Loucy (cell line): ENCODE results near the gene OR1Q1.

Experiments
- H2AFZ ChIP-seq: fragments of 200-600 bp; sonication (generic); 2 replicates; pipeline ENCODE4 v1.6.0; 2016; ENCODE audit warnings: antibody characterized with exemption, mild to moderate bottlenecking, low read length, moderate library complexity
- H3F3A ChIP-seq: fragments of 200-600 bp; 2 replicates; pipeline ENCODE4 v1.6.0; 2016; ENCODE audit warnings: antibody characterized with exemption, low read depth, mild to moderate bottlenecking
- H3K27me3 ChIP-seq: fragments of 200-600 bp; sonication (generic); 2 replicates; pipeline ENCODE4 v1.6.1; 2014; ENCODE audit warnings: low read length, mild to moderate bottlenecking; ENCODE audit not compliant: insufficient read depth, poor library complexity, severe bottlenecking
- H3K36me3 ChIP-seq: fragments of 200-600 bp; sonication (generic); 2 replicates; pipeline ENCODE4 v1.6.1; 2016; ENCODE audit warnings: low read length; ENCODE audit not compliant: insufficient read depth
- H3K4me1 ChIP-seq: fragments of 200-600 bp; sonication (generic); 2 replicates; pipeline ENCODE4 v1.5.1; 2014; ENCODE audit warnings: low read length, mild to moderate bottlenecking; ENCODE audit not compliant: insufficient read depth, poor library complexity, severe bottlenecking
- H3K4me2 ChIP-seq: fragments of 200-600 bp; sonication (generic); 2 replicates; pipeline ENCODE4 v1.6.0; 2014; ENCODE audit warnings: antibody characterized with exemption, low read length, low read depth, mild to moderate bottlenecking; ENCODE audit not compliant: poor library complexity, severe bottlenecking
- H3K4me3 ChIP-seq: fragments of 200-600 bp; sonication (generic); 2 replicates; pipeline ENCODE4 v1.5.1; 2014; ENCODE audit warnings: low read length, mild to moderate bottlenecking, mixed read lengths; ENCODE audit not compliant: poor library complexity, severe bottlenecking
- H3K79me2 ChIP-seq: fragments of 200-600 bp; sonication (generic); 2 replicates; pipeline ENCODE4 v1.6.1; 2014; ENCODE audit warnings: low read length; ENCODE audit not compliant: insufficient read depth
- H3K9ac ChIP-seq: fragments of 200-600 bp; sonication (generic); 2 replicates; pipeline ENCODE4 v1.6.0; 2014; ENCODE audit warnings: mild to moderate bottlenecking, low read depth, low read length, moderate library complexity; ENCODE audit not compliant: poor library complexity, severe bottlenecking
- H3K9me2 ChIP-seq: fragments of 200-600 bp; sonication (generic); replicated peaks from 2 replicates; pipeline ENCODE4 v1.6.1; 2016; ENCODE audit warnings: low read depth, low read length, mixed read lengths
- H3K9me3 ChIP-seq: fragments of 200-600 bp; sonication (generic); 2 replicates; pipeline ENCODE4 v1.6.1; 2014; ENCODE audit warnings: mild to moderate bottlenecking, antibody characterized with exemption, low read length, low read depth; ENCODE audit not compliant: insufficient read depth
- H4K20me1 ChIP-seq: fragments of 200-600 bp; sonication (generic); 2 replicates; pipeline ENCODE4 v1.6.0; 2014; ENCODE audit warnings: antibody characterized with exemption, low read length, mild to moderate bottlenecking; ENCODE audit not compliant: insufficient read depth, poor library complexity, severe bottlenecking
- CTCF ChIP-seq: fragments of 200-600 bp; sonication (generic); conservative IDR thresholded peaks from 2 replicates; pipeline ENCODE4 v1.5.1; 2014; ENCODE audit warnings: mild to moderate bottlenecking, antibody characterized with exemption, low read length
- EZH2phosphoT487 ChIP-seq: fragments of 200-600 bp; IDR thresholded peaks from 2 replicates; pipeline ENCODE4 v1.6.1; 2018; ENCODE audit warnings: antibody characterized with exemption, mild to moderate bottlenecking, moderate library complexity, borderline replicate concordance

OR1Q1 gene

DNA sequence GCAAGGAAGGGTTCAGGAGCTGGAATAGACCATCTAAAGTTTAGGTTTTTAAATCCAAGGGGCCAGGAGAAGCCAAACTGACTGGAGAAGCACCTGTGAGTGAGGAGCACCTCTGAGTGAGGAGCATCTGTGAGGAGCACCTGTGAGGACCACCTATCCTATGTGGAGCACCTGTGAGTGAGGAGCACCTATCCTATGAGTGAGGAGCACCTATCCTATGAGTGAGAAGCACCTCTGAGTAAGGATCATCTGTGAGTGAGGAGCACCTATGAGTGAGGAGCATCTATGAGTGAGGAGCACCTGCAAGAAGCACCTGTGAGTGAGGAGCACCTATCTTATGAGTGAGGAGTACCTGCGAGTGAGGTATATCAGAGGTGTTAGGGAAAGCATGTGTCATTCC lies 8.0 kb upstream of the OR1Q1 start:
- Histone ChIP-seq H3K9ac (no peak overlapping the region), H3K9me2 (no peaks in the 10 kb centered on the region), H3K27me3 (no peaks in the 10 kb centered on the region), H3K9me3 (no peaks in the 10 kb centered on the region), H3K4me2 (no peak overlapping the region), H2AFZ (no peak overlapping the region), H3K79me2 (no peaks in the 10 kb centered on the region), H3K36me3 (no peaks in the 10 kb centered on the region), H3K4me1 (no peaks in the 10 kb centered on the region), H4K20me1 (no peaks in the 10 kb centered on the region), H3F3A (no peaks in the 10 kb centered on the region), H3K4me3 (no peak overlapping the region)
- no peak for TF ChIP-seq EZH2phosphoT487
- TF ChIP-seq CTCF, result no peak

- Histone ChIP-seq H4K20me1 (no peaks in the 10 kb centered on the region), H3K9me2 (no peaks in the 10 kb centered on the region), H3K79me2 (no peaks in the 10 kb centered on the region), H3K4me1 (no peaks in the 10 kb centered on the region), H3K4me2 (no peak overlapping the region), H3K4me3 (no peak overlapping the region), H3K27me3 (no peaks in the 10 kb centered on the region), H3K9me3 (no peaks in the 10 kb centered on the region), H2AFZ (no peak overlapping the region), H3K9ac (no peak overlapping the region), H3F3A (no peaks in the 10 kb centered on the region), H3K36me3 (no peaks in the 10 kb centered on the region)
- no peak for TF ChIP-seq CTCF
- TF ChIP-seq EZH2phosphoT487, result no peak
These were observed 4.7 kb upstream of the OR1Q1 start for GRCh38 chr9:122609804-122610203.

- Histone ChIP-seq H4K20me1 (no peaks in the 10 kb centered on the region), H3K4me3 (no peak overlapping the region), H3K4me2 (no peak overlapping the region), H3K9me3 (no peaks in the 10 kb centered on the region), H3K9me2 (no peaks in the 10 kb centered on the region), H3K27me3 (no peaks in the 10 kb centered on the region), H3K9ac (no peak overlapping the region), H2AFZ (no peak overlapping the region), H3K79me2 (no peaks in the 10 kb centered on the region), H3F3A (no peaks in the 10 kb centered on the region), H3K4me1 (no peaks in the 10 kb centered on the region), H3K36me3 (no peaks in the 10 kb centered on the region)
- no peak for TF ChIP-seq EZH2phosphoT487
- TF ChIP-seq CTCF, result no peak
These were observed 5.5 kb downstream of the OR1Q1 start for GRCh38 chr9:122619996-122620395.
